ENCODE measurements around the gene GTF2IRD1.

DNA sequence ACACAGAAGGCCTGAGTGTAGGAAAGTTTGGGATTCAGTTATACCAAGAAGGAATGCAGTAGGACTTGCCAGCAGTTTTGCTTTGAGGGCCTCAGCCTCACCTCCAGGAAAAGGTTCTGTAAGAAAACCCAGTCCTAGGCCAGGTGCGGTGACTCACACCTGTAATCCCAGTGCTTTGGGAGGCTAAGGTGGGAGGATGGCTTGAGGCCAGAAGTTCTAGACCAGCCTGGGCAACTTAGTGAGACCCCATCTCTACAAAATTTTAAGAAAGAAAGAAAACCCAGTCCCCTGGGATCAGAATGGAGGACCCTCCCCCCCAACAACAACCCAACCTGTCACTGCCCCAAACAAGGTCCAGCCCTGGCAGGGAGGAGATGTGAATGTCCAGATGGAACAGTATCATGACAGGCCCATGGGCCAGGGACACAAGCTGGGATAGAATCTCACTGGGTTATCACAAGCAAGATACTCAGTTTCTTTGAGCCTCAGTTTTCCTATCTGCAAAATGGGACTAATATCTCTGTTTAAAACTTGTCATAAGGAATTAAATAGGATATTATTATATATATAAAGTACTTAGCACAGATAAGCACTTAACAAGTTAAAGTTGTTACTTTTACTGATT lies 68.7 kb downstream of the GTF2IRD1 start:
- TF ChIP-seq, protein P1, sequence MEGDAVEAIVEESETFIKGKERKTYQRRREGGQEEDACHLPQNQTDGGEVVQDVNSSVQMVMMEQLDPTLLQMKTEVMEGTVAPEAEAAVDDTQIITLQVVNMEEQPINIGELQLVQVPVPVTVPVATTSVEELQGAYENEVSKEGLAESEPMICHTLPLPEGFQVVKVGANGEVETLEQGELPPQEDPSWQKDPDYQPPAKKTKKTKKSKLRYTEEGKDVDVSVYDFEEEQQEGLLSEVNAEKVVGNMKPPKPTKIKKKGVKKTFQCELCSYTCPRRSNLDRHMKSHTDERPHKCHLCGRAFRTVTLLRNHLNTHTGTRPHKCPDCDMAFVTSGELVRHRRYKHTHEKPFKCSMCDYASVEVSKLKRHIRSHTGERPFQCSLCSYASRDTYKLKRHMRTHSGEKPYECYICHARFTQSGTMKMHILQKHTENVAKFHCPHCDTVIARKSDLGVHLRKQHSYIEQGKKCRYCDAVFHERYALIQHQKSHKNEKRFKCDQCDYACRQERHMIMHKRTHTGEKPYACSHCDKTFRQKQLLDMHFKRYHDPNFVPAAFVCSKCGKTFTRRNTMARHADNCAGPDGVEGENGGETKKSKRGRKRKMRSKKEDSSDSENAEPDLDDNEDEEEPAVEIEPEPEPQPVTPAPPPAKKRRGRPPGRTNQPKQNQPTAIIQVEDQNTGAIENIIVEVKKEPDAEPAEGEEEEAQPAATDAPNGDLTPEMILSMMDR (conservative IDR thresholded peaks at IDR 0.05; ENCODE audit: low read depth in 2 of 2) = no peak
- TF ChIP-seq JUNB (IDR thresholded peaks at IDR 0.05; ENCODE audit: unreplicated experiment) (no peak), EZH2 (IDR thresholded peaks at IDR 0.05; ENCODE audit: low read depth, unreplicated experiment) (no peak), POLR2AphosphoS5 (IDR thresholded peaks at IDR 0.05; ENCODE audit: low read depth) (no peak), CREB1 (CRISPR knock-in tag; IDR thresholded peaks at IDR 0.05; ENCODE audit: low read depth) (no peak), ZNF114 (CRISPR knock-in tag; IDR thresholded peaks at IDR 0.05) (no peak), EZH2phosphoT487 (IDR thresholded peaks at IDR 0.05; ENCODE audit: unreplicated experiment) (no peak)
- TF ChIP-seq, protein P2, sequence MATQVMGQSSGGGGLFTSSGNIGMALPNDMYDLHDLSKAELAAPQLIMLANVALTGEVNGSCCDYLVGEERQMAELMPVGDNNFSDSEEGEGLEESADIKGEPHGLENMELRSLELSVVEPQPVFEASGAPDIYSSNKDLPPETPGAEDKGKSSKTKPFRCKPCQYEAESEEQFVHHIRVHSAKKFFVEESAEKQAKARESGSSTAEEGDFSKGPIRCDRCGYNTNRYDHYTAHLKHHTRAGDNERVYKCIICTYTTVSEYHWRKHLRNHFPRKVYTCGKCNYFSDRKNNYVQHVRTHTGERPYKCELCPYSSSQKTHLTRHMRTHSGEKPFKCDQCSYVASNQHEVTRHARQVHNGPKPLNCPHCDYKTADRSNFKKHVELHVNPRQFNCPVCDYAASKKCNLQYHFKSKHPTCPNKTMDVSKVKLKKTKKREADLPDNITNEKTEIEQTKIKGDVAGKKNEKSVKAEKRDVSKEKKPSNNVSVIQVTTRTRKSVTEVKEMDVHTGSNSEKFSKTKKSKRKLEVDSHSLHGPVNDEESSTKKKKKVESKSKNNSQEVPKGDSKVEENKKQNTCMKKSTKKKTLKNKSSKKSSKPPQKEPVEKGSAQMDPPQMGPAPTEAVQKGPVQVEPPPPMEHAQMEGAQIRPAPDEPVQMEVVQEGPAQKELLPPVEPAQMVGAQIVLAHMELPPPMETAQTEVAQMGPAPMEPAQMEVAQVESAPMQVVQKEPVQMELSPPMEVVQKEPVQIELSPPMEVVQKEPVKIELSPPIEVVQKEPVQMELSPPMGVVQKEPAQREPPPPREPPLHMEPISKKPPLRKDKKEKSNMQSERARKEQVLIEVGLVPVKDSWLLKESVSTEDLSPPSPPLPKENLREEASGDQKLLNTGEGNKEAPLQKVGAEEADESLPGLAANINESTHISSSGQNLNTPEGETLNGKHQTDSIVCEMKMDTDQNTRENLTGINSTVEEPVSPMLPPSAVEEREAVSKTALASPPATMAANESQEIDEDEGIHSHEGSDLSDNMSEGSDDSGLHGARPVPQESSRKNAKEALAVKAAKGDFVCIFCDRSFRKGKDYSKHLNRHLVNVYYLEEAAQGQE (IDR thresholded peaks at IDR 0.05; ENCODE audit: unreplicated experiment) = no peak
- TF ChIP-seq, protein P3, sequence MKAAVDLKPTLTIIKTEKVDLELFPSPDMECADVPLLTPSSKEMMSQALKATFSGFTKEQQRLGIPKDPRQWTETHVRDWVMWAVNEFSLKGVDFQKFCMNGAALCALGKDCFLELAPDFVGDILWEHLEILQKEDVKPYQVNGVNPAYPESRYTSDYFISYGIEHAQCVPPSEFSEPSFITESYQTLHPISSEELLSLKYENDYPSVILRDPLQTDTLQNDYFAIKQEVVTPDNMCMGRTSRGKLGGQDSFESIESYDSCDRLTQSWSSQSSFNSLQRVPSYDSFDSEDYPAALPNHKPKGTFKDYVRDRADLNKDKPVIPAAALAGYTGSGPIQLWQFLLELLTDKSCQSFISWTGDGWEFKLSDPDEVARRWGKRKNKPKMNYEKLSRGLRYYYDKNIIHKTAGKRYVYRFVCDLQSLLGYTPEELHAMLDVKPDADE (IDR thresholded peaks at IDR 0.05) = no peak
